ENCODE measurements around the gene PRKCE.

- no peak for TF ChIP-seq CTCF (conservative IDR thresholded peaks at IDR 0.05 in 1 of 2, IDR thresholded peaks at IDR 0.05 in 1 of 2; ENCODE audit: low read depth in 1 of 2, low read length in 2 of 2)
- TF ChIP-seq EZH2 (IDR thresholded peaks at IDR 0.05; ENCODE audit: low read length, missing control alignments), result no peak
These were observed 493.5 kb downstream of the PRKCE start for GRCh38 chr2:46145017-46145416.

Data from fibroblast of lung (primary cell).